NCI-H146 (cell line): ENCODE measurements around the gene RGL4.
"Not testable (repeated sequence)": the region's sequence is repeated elsewhere in the genome, so short reads cannot be mapped to it uniquely, and the experiment has no call there.

Experiments used
- DNase-seq: peaks from one replicate; lab custom pipeline; 2025; lab: John Stamatoyannopoulos, UW

RGL4 gene

GRCh38 chr22:23698094-23698493 is 7.3 kb downstream of the RGL4 start:
- no peak for DNase-seq

- no peak for DNase-seq
These were observed 7.9 kb downstream of the RGL4 start for GRCh38 chr22:23698673-23699235.

- no peak for DNase-seq
These were observed 9.9 kb downstream of the RGL4 start for GRCh38 chr22:23700706-23701105.

- no peak for DNase-seq
These were observed 13.2 kb downstream of the RGL4 start for GRCh38 chr22:23704062-23704461.

GRCh38 chr22:23704829-23705228 is 14.0 kb downstream of the RGL4 start:
- no peak for DNase-seq

GRCh38 chr22:23705358-23705757 is 14.5 kb downstream of the RGL4 start:
- no peak for DNase-seq

- no peak for DNase-seq
These were observed 17.5 kb downstream of the RGL4 start for GRCh38 chr22:23708270-23708669.

- no peak for DNase-seq
These were observed 18.3 kb downstream of the RGL4 start for GRCh38 chr22:23709107-23709506.

GRCh38 chr22:23712256-23712655 is 21.4 kb downstream of the RGL4 start:
- no peak for DNase-seq

- DNase-seq: no peak
These were observed 23.1 kb downstream of the RGL4 start for GRCh38 chr22:23713696-23714595.

- no peak for DNase-seq
These were observed 24.1 kb downstream of the RGL4 start for GRCh38 chr22:23714596-23715578.

- no peak for DNase-seq
These were observed 25.1 kb downstream of the RGL4 start for GRCh38 chr22:23715806-23716375.

- DNase-seq: peak; percentile 79
These were observed 26.3 kb downstream of the RGL4 start for GRCh38 chr22:23716811-23717801.

GRCh38 chr22:23718371-23719165 is 27.8 kb downstream of the RGL4 start:
- DNase-seq: no peak

GRCh38 chr22:23720855-23721254 is 30.0 kb downstream of the RGL4 start:
- no peak for DNase-seq

- no peak for DNase-seq
These were observed 31.3 kb downstream of the RGL4 start for GRCh38 chr22:23722160-23722559.

- no peak for DNase-seq
These were observed 31.9 kb downstream of the RGL4 start for GRCh38 chr22:23722724-23723123.

- not testable (repeated sequence) for DNase-seq
These were observed 37.3 kb downstream of the RGL4 start for GRCh38 chr22:23728108-23728507.

GRCh38 chr22:23737696-23738095 is 46.9 kb downstream of the RGL4 start:
- no peak for DNase-seq
